SU-DHL-6 (cell line): ENCODE results near the gene MBLAC1.
A peak's percentile ranks its signal among the peaks of the same experiment; 100 is the strongest.

ENCODE experiments used
- H2AFZ ChIP-seq: fragments of 200-600 bp; sonication (generic); 2 replicates; pipeline ENCODE4 v1.6.1; 2014; ENCODE audit warnings: low read depth, mild to moderate bottlenecking, moderate library complexity, mixed read lengths, antibody characterized with exemption, low read length; ENCODE audit not compliant: severe bottlenecking
- H3F3A ChIP-seq: fragments of 200-600 bp; shearing (Covaris generic); 2 replicates; pipeline ENCODE4 v1.6.0; 2016; ENCODE audit warnings: antibody characterized with exemption, mild to moderate bottlenecking; ENCODE audit not compliant: insufficient read depth
- H3K27ac ChIP-seq: fragments of 200-600 bp; sonication (generic); 2 replicates; pipeline ENCODE4 v1.5.1; 2016; ENCODE audit warnings: low read depth, mild to moderate bottlenecking, low read length, moderate library complexity, mixed read lengths
- H3K27me3 ChIP-seq: fragments of 200-600 bp; sonication (generic), shearing (Covaris generic); 2 replicates; pipeline ENCODE4 v1.6.0; 2014; ENCODE audit warnings: mild to moderate bottlenecking, low read length
- H3K36me3 ChIP-seq: fragments of 200-600 bp; sonication (generic); 2 replicates; pipeline ENCODE4 v1.6.1; 2014; ENCODE audit warnings: mild to moderate bottlenecking, low read length, mixed read lengths
- H3K4me2 ChIP-seq: fragments of 300-600, 200-600 bp; shearing (Covaris generic), sonication (generic); 2 replicates; pipeline ENCODE4 v1.6.0; 2014; ENCODE audit warnings: low read length, low read depth, mild to moderate bottlenecking; ENCODE audit not compliant: poor library complexity, severe bottlenecking
- H3K4me3 ChIP-seq: fragments of 200-600 bp; sonication (generic); 2 replicates; pipeline ENCODE4 v1.5.1; 2014; ENCODE audit warnings: antibody characterized with exemption, low read length, mild to moderate bottlenecking, mixed read lengths; ENCODE audit not compliant: insufficient read depth, poor library complexity, severe bottlenecking
- H3K79me2 ChIP-seq: fragments of 200-600 bp; sonication (generic); 2 replicates; pipeline ENCODE4 v1.6.1; 2014; ENCODE audit warnings: mild to moderate bottlenecking, low read length, moderate library complexity; ENCODE audit not compliant: insufficient read depth
- H3K9ac ChIP-seq: fragments of 200-600 bp; sonication (generic); 2 replicates; pipeline ENCODE4 v1.7.0; 2014; ENCODE audit warnings: mild to moderate bottlenecking, low read length
- H3K9me2 ChIP-seq: fragments of 200-600 bp; sonication (generic); replicated peaks from 2 replicates; pipeline ENCODE4 v1.6.1; 2014; ENCODE audit warnings: low read length; ENCODE audit not compliant: insufficient read depth
- H3K9me3 ChIP-seq: fragments of 200-600 bp; sonication (generic); 2 replicates; pipeline ENCODE4 v1.6.1; 2014; ENCODE audit warnings: low read length, mixed read lengths; ENCODE audit not compliant: insufficient read depth
- H4K20me1 ChIP-seq: fragments of 200-600 bp; sonication (generic); 2 replicates; pipeline ENCODE4 v1.6.1; 2014; ENCODE audit warnings: low read depth, mild to moderate bottlenecking, antibody characterized with exemption, low read length, moderate library complexity, mixed read lengths
- EZH2phosphoT487 ChIP-seq: fragments of 200-600 bp; sonication (generic), shearing (Covaris generic); conservative IDR thresholded peaks from 2 replicates; pipeline ENCODE4 v1.6.1; 2018; ENCODE audit warnings: mild to moderate bottlenecking, antibody characterized with exemption, low read length, moderate library complexity, mixed read lengths
- TF ChIP-seq, protein P1 (sequence below): fragments of 200-600 bp; sonication (generic); IDR thresholded peaks from one replicate; pipeline ENCODE4 v1.5.1; 2017; ENCODE audit warnings: antibody characterized with exemption, mild to moderate bottlenecking, low read length, moderate library complexity; ENCODE audit not compliant: insufficient read depth, poor library complexity, severe bottlenecking

The MBLAC1 gene

DNA sequence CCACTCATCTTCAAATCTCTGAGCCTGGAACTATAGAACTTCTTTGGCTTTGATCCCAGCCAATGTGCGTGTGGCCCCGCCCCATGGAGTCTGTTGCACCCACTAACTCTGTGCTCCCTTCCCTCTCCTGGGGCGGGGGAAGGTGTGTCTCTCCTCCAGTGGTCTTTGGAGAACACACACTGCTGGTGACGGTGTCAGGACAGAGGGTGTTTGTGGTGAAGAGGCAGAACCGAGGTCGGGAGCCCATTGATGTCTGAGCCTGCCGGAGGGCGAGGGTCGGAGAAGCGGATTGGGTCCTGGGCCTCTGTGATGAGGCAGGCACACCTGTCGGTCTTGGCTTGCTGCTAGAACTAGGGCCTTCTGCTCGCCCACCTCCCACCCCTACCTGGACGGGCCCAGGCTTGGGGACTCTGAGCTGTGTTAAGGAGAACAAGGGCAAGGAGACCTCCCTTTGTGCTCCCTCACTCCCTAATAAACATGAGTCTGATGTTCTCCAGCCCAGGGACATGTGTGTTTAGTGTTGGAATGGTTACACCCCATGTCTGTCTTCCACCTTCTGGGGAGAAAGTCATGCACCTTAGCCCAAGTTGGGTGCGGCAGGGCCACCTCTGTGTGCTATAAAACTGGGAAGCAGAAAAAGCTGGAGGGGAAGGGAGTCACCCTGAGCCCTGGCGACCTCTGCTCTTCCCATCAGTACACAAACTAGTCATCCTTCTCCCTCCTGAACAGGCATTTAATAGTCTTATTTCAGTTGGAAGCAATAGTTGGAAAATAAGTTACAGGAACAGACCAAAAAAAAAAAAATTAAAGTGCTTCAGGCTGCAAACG lies 27.2 kb downstream of the MBLAC1 start:
- Histone ChIP-seq H3K27me3 (no peaks in the 10 kb centered on the region), H3K79me2 (peaks cover 33% of the 10 kb centered on the region), H3K36me3 (no peaks in the 10 kb centered on the region), H4K20me1 (no peaks in the 10 kb centered on the region), H3K9ac (no peak overlapping the region), H3K4me2 (no peak overlapping the region), H3K9me3 (no peaks in the 10 kb centered on the region), H3K9me2 (no peaks in the 10 kb centered on the region), H3F3A (peaks cover 53% of the 10 kb centered on the region), H2AFZ (no peak overlapping the region), H3K27ac (0 out of 2 replicates have a peak overlapping the region, but pooled peaks have one; percentile 11), H3K4me3 (no peak overlapping the region)
- no peak for TF ChIP-seq EZH2phosphoT487
- TF ChIP-seq, protein P1, sequence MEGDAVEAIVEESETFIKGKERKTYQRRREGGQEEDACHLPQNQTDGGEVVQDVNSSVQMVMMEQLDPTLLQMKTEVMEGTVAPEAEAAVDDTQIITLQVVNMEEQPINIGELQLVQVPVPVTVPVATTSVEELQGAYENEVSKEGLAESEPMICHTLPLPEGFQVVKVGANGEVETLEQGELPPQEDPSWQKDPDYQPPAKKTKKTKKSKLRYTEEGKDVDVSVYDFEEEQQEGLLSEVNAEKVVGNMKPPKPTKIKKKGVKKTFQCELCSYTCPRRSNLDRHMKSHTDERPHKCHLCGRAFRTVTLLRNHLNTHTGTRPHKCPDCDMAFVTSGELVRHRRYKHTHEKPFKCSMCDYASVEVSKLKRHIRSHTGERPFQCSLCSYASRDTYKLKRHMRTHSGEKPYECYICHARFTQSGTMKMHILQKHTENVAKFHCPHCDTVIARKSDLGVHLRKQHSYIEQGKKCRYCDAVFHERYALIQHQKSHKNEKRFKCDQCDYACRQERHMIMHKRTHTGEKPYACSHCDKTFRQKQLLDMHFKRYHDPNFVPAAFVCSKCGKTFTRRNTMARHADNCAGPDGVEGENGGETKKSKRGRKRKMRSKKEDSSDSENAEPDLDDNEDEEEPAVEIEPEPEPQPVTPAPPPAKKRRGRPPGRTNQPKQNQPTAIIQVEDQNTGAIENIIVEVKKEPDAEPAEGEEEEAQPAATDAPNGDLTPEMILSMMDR: no peak

DNA sequence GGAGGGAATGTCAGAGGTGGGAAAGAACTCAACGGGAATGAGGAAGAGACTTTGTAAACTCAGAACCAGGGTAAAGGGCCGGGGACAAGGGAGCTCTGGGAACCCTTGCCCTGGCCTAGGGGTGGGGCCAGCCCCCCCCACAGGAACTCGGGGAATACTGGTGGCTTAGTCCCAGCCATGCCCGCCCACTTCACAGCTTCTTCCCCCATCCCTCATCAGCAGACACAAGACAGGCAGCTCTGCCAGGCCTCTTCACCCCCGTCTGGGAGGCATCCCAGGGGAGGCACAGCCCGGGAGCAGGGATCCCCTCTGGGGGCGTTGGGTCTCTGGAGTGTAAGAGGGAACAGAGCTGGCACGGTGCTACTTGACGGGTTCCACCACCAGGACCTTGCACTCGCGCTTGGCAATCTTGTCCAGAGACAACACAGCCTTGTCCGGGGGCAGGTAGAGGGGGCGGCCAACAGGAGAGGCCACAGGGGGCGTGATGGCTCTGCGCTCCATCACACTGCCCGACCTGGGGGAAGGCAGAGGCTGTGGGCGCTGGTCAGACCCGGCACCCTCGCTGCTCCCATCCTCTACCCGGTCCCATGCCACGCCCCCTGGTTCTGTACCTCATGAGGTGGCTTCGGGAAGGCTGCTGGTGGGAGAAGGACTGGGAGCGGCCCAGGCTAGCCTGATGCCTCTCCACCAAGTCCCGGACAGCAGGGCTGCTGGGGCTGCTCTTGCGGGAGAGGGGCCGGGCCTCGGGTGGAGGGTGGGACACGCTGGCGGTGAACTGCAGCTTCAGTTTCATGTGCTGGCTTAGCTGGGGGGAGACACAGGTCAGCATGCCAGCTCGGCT lies 28.1 kb downstream of the MBLAC1 start:
- Histone ChIP-seq H3K4me2 (no peak overlapping the region), H3K79me2 (peaks cover 23% of the 10 kb centered on the region), H3K9ac (no peak overlapping the region), H3K27ac (no peak overlapping the region), H3K36me3 (no peaks in the 10 kb centered on the region), H3F3A (peaks cover 53% of the 10 kb centered on the region), H3K9me3 (no peaks in the 10 kb centered on the region), H4K20me1 (no peaks in the 10 kb centered on the region), H3K9me2 (no peaks in the 10 kb centered on the region), H3K4me3 (no peak overlapping the region), H3K27me3 (no peaks in the 10 kb centered on the region), H2AFZ (no peak overlapping the region)
- TF ChIP-seq, protein P1: no peak
- TF ChIP-seq EZH2phosphoT487: no peak

DNA sequence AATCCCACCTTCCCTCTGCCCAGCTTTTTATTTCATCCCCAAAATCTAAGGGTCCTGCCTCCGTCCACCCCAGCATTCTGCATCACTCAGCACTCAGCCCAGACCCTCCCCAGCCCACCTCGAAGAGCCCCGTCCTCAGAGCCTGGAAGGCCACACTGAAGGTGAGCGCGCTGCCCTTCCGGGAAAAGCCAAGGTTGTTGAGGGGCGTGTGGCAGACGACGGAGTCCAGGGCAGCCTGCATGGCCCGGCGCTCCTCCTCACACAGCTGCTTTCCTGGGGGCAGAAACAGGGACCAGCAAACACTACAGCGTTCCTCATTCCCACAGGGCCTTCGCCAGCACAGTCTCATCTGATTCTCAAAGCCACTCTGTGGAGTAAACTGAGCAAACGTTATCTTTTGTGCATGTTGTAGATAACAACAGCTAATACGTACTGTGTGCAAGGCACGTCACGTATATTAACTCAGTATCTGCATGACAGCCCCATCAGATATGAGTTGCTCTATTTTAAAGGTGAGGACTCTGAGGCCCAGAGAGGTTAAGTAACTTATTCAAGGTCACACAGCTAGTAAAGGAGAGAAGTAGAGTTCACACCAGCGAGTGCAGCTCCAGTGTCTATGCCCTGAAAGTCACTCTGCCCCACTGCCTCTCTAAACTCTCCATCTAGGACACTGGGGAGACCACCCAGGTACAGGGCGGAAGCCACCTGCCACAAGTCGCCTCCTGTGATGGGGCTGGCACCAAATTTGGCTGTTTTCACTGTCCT lies 29.0 kb downstream of the MBLAC1 start:
- Histone ChIP-seq H3K4me3 (no peak overlapping the region), H3K27ac (peak overlapping the region; percentile 70), H3K79me2 (peaks cover 15% of the 10 kb centered on the region), H3F3A (peaks cover 48% of the 10 kb centered on the region), H3K9ac (no peak overlapping the region), H3K9me2 (no peaks in the 10 kb centered on the region), H3K36me3 (no peaks in the 10 kb centered on the region), H3K4me2 (no peak overlapping the region), H3K9me3 (no peaks in the 10 kb centered on the region), H4K20me1 (no peaks in the 10 kb centered on the region), H3K27me3 (no peaks in the 10 kb centered on the region), H2AFZ (no peak overlapping the region)
- no peak for TF ChIP-seq EZH2phosphoT487
- TF ChIP-seq, protein P1: no peak
